Forelimb muscle (tissue), 1 donor: Measurements from ENCODE around the gene THSD4. TPM values are rescaled to one million over a fixed set of nuclear protein-coding genes. Genes with fewer than 3 reads are reported as not detected.
A peak's percentile ranks its signal among the peaks of the same experiment; 100 is the strongest.

Experiments used
- DNase-seq: peaks from one replicate; pipeline ENCODE4 v3.0.0-alpha.2; 2013; ENCODE audit warnings: low read depth
- polyA plus RNA-seq: library from polyadenylated mRNA; unstranded; fragments of 120-200 nt; gene quantifications from one replicate; pipeline ENCODE4 v1.2.1, GENCODE V29; 2013; ENCODE audit not compliant: insufficient read length

THSD4 gene
- polyA plus RNA-seq, 1 donor = 21.8 TPM

DNA sequence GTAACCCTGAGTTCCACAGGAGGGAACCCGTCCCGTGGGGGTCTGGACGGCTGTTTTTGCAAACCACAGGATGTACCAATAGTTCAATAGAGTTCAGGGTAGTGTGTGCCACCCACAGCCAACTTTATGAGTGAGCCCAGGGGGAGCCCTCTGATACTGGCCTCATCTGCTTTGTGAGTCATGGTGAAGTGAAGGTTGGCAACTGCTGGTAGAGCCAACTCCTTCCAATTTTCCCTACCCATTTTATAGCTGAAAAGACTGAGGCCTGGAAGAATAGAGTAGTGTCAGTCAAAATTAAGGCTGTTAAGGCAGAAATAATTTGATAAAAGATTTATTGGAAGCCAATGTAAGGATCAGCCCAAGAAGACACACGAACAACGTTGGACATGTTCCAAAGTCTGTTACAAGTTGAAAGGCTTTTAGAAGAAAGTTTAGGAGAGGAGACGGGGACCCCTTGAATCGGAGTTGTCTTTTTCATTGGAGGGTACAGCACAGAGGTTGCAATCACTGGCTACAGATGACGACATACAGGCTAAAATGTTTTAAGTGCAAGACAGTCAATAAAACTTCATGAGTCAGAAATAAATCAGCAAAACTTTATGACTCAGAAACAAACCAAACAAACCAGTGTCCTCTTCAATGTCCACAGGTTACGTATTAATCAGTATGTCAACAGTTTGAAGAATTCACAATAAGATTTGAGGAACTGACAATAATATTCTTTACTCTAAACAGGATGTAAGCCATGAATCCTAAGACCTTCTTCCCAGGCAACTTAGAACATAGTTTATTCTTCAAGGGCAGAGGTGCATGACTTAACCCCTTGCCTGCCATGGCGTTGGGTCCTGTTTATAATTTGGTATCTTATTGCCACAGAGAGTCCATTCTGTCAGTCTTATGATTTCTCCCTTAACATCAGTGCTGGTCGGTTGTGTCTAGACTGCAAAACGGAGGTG, 632.1 kb downstream of the THSD4 start:
- DNase-seq = no peak

DNA sequence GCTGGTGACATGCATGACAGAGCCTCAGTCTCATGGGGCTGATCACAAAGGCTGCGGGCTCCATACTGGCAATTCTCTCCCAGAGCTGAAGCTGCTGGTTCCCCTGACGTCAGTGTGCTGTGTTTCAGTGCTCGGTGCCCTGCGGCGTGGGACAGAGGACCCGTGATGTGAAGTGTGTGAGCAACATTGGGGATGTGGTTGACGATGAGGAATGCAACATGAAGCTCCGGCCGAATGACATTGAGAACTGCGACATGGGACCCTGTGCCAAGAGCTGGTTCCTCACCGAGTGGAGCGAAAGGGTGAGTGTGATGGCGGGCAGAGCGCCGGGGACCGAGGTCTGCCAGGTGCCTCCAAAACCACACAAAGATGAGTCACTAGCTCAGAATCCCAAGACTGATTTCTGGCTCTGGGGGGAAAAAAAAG, 633.0 kb downstream of the THSD4 start:
- no peak for DNase-seq

DNA sequence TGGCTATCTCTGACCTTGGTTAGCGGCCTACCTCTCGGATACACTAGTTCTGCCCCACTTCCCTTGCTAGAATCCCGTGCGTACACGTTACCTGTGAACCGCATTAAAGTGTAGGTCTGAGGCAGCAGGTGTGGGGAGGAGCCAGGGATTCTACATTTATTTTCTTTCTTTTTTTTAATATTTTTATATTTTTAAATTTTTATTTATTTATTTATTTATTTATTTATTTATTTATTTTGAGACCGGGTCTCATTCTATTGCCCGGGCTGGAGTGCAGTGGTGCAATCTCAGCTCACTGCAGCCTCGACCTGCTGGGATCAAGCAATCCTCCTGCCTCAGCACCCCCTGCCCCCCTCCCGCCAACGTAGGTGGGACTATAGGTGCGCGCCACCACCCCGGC, 634.2 kb downstream of the THSD4 start:
- DNase-seq = no peak

DNA sequence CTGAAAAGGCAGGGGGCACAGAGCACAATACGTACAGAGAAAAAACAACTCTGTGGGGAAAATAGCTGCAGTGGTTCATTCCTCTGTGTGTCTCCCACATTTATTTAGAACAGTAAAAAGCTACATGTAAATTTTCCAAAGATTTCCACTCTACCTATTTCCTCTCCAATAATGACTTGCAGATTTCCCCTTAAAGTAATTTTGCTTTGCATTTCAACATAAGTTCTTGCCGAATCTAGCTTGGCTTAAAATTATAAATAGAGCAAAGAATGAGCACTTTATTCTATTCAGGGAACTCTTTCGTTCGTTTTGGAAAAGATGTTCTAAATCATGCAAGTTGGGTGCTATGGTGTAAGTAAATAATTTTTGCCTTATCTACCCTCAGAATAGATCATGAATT, 636.9 kb downstream of the THSD4 start:
- no peak for DNase-seq

DNA sequence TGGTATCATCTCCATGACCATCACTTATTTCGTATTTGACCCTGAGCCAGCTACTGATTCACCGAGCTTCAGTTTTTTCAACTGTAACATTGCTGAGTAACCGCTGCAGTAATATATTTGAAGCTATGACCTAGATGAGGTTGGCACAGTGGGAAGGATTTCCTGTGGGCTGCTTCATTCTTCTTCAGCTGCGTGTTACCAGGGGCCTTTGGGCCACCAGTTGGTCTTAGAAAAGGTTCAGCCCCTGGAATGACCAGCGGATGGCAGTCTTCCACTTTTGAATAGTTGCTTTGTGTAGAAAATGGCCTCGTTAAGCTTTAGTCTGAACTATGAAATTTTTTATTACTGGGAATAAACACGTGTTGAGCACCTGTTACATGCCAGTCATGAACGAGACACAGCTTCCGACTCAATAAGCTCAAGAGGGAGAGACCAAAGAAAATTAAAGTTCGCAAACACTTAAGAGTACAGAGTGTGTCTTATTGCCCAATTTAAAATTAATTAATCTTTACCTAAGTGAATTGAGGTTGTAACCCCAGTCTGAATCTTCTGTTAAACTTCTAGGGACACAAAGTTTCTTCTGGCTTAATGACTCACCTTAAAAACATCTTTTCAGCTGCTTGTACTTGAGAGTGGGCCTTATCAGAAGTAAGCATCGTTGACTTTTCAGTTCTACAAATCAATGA, 637.5 kb downstream of the THSD4 start:
- peak; percentile 26 for DNase-seq

DNA sequence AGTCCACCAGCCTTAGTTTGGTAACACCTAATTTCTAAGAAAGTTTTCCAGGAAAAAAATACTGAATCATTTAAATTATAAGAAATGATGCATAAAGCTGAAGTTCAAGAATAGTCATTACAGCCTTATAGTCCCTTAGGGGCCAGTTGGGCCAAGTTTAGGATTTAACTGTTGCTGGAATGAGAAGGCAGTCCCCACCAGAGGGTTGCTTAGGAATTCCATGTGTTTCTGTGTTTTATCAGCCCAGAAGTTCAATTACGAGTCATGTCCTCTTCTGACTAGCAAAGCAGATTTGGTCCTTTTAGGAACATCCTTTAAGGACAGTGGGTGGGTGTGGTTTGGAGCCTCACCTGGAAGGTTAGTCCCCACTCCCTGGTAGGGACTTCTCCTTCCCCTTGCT, 638.1 kb downstream of the THSD4 start:
- no peak for DNase-seq

DNA sequence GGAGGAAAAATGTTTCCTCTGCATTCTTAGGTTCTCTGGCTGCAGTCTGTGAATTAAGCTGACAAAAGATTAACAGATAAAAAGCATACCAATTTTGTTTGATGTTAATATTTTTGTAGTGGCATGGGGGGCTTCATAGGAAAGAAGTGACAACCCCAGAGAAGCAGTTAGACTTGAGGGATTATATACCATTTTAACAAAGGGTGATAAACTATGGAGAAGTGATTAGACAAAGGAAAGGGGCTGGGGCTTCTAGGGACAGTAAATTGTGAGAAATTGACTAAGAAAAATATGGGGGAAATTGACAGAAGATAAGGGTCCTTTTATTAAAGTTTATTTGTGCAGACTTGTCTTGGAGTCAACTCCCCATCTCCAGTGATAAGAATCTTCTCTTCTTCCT, 639.4 kb downstream of the THSD4 start:
- no peak for DNase-seq

DNA sequence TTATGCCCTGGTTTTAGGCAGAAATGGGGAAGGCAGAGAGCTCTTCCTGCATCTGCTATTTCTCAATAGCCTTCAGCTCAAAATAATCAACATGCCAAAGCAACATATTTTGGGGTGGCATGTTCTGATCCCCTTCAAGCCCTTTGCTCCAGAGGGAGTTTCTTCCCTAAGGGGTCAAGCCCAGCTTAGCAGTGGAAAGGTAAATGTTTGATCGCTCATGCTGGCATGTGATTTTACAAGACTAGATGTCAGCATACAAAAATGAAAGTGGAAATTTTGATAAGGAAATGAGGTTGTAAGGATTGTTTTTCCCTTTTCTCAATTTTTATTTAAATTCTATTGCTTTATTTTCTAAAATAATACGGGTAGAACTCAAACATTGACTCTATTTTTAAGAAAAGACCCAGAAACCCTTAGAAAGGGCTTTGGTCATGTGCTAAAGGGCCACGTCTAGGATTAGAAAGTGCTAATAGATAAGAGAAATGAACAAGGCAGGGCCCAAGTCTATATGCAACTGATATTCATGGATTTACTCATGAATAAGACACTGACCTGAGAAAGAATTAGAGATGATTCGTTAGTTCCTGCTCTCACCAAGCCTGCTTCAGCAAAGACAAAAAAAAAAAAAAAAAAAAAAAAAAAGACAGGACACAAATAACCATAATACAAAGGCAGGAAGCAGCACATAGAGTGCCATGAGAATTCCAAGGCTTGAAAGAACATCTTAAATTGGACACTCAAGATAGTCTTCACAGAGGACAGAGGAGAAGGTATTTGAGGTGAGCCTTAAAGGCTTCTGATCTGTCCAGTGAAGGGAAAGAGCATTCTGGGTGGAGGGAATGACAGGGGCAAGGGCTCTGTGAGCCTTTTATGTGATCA, 640.1 kb downstream of the THSD4 start:
- no peak for DNase-seq

DNA sequence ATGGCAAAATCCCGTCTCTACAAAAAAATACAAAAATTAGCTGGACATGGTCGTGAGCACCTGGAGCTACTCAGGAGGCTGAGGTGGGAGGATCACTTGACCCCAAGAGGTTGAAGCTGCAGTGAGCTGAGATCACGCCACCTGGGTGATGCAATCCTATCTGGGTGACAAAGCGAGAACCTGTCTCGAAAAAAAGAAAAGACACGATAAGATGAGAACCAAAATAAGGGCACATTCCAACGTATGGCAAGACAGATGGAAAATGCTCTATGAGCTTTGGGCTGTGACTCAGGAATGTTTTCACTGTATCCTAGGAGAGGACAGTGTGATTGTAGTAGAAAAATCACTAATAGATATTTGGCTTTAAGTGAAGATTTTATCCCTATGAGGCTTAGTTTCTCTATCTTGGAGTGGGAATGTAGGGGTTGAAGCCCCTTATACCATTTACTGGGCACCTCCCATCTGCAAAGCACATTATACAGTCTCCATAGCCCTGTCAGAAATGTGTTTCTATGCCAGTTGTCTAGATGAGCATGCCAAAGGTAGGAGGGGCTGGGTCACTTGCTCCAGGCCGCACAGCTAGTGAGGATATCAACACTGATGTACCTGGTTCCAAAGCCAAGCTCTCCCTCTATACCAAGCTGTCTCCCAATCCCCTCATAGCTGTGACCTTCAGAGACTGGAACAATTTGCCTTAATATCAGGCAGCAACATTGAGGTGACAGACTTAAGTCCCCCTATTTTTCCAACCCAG, 641.5 kb downstream of the THSD4 start:
- DNase-seq = no peak

DNA sequence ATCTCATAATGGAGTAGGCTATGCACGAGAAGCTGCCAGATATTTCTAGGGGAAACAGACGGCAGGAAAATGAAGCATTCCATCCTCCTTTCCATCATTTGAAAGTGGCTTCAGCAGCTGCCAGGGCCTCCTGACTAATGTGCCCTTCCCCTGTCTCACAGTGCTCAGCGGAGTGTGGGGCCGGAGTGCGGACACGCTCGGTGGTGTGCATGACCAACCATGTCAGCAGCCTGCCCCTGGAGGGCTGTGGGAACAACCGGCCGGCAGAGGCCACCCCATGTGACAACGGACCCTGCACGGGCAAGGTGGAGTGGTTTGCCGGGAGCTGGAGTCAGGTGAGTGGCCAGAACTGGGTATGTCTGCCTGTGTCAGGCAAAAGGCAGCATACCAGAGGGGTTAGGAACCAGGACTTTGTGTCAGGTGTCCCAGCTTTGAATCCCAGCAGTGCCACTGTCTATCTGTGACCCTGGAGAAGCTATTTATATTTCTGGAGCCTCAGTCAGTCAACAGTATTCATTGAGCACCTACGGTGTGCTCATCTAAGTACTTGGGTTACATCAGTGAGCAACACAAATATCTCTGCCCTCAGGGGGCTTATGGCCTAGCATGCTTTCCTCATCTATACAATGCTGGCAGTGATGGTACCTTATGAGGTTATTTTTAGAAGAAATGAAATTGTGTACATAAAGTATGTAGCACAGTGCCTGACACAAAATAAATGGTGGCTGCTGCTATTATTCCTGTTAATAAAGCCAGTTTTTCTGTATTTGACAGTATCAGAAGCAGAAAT, 642.7 kb downstream of the THSD4 start:
- no peak for DNase-seq

DNA sequence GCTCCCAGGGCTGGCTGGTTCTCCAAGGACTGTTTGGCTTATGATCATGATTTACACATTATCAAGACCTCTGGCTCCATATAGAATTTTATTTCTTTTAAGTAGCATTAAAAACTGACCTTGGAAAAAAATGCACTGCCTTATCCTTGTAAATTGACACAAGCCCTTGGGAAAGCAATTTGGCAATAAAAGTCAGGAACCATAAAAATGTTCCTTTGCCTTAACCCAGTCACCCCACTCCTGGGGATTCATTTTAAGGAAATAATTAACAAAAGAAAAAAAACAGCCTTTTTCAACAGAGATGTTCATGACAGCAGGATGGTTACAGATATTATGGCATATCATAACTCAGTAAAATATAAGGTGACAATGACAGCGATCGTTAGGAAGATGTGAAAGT, 643.4 kb downstream of the THSD4 start:
- no peak for DNase-seq

DNA sequence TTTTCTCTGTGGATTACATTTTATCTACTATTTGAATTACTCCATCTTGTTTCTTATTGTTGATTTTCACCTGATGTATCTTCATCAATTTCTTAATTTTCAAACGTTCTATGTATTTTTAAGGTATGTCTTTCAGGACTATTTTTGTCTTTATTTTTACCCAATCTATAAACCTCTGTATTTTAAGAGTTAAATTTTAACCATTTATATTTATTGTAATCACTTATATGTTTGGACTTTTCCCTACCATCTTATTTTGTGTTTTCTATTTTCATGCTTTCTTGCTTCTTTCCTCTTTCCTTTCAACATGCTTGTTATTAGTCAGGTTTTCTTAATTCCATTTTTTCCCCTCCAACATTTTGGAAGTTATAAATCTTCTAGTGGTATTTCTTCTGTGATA, 645.6 kb downstream of the THSD4 start:
- DNase-seq = no peak

DNA sequence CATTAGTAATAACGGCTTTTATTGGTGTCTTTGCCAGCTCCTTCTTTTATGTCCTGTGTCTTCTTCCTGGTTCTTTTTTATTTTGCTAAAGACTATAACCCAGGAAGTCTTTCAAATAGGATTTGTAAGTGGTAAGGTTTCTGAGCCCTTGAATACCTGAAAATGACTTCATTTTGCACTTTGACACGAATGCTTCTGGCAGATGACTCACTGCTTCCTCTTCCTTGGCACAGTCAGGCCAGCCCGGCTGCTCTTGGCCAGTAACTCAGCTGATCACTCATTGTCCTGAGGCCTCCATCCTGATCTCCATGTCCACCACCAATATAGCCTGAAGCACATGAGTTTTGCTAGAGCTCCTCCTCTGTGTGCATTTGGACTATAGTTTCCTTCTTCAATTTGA, 646.4 kb downstream of the THSD4 start:
- no peak for DNase-seq

DNA sequence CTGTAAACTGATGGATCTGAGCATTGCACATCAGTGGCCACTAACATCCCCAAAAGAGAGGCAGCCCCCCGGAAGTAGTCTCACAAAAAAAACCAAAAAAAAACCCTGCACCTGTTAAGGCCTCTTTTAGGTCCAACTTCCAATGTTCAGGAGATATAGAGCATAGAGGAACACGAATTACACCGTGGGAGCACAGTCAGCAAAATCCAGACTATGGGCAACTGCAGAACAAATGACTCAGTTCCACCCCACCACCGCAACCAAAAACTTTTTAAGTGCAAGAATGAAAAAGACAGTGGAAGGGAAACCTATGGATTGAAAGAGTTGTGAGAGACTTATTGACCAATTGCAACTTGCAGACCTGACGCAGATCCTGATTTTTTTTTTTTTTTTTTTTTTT, 652.9 kb downstream of the THSD4 start:
- DNase-seq = no peak

DNA sequence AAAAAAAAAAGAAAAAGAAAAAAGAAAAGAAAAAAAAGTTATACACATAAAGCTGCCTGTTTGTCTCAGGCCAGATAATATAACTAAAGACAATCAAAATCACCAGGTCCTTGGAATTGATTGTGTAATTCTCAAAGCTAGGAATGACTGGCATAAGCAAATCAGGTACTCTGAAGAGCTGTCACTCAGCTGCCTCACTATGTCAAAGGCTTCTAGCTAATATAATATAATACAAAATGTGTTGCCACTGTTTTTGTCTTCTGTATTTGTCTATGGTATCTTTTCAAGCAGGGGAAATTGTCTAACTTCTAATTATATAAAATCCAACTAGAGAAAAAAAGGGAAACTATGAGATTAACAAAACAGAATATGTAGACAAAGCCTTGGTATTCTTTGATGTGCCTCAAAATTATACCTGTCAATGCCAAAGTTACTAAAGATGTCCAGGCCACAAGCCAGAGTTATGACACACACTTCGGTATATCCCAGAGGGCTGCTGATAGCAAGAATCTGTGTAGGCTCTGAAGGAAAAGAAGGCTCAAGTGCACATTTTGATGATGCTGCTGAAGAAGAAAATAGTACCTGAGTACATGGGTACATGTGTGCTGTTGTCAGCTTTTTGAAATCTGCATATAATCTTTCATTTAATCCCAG, 658.1 kb downstream of the THSD4 start:
- DNase-seq = no peak

DNA sequence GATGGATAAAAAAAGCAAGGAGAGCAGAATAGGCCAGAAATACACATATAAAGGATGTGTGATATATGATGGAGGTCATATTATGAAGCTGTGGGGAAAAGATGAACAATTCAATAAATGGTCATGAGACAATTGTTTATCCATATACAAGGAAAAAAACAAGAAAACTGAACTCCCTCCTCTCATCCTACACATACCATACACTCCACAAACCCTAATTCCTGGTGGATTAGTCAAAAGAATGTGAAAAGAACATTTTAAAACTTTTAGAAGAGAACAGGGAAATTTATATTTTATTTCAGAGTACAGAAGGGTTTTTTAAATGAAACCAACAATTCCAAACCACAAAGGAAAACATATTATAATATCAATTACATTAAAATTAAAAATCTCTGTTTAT, 660.6 kb downstream of the THSD4 start:
- DNase-seq = no peak

DNA sequence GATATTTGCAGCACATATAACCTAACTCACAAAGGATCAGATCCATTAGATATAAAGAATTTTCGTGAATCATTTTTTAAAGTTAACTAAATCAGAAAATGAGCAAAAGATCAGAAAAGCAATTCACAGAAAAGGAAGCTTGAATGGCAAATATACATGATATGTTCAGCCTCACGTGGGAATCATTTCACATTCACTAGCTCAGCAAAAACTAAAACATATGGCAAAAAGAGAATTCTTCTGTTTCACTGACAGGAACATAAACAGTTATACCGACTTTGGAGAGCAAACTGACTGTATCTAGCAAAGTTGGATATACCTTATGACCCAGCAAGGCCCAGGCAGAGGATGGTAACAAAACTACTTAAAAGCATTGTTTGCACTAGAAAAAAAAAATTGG, 661.0 kb downstream of the THSD4 start:
- DNase-seq = no peak

DNA sequence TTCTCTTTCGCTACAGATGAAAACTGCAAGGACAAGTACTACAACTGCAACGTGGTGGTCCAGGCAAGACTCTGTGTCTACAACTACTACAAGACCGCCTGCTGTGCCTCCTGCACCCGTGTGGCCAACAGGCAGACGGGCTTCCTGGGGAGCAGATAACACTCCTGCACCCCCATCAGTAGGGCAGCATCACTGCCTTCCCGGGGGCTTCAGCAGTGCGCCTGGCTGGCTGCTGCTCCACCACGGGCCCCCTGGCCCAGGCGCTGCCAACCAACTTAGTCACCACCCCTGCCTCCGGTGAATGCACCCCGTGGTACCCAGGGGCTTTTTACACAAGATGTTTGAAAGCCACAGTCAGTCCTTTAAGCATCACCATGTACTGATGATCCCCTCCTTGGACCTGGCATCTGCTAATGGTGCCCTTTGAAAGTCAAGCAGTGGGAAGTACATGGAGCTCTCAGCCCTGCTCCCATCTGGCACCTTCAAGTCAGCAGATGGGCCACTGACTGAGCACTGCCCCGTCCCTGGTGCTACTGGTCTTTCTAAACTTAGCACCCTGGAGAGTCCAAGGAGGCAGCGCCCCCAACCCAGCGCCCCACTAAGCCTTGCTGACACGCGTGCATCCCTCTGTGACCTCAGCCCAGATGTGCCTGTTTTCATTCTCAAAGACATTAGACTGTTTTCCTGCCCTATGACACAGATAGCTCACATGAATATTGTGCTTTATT, 662.1 kb downstream of the THSD4 start:
- DNase-seq = no peak

DNA sequence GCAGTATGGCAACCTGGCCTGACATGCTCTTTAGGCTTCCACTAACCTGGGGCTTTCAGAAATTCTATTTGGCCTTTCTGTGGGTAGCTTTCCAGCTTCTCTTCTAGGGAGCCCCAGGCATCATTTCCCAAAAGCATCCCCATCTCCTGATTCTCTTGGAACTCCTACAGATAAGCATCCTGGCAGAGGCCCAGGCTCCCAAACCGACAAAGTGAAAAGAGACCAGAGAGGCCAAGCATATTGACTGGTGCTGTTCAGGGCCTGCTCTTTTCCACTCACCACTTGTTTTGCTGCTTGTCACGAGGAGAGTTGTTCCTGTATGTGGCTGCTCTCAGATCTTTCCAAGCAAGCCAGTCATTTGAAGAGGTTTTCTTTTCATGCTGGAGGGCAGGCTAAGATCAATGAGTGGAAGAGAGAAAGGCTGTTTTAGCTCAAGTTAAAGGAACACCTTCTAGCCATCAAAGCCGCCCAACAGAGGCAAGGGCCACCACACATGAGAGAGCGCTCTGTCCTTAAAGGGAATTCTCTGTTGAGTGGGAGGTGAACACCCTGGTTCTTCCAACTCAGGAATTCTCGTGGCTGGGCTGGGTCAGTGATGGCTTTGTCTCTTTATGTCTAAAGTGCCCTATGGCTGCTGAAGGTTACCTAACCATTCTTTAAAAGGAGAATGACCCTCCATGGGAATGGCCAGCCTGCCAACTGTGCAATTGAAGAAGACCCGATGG, 664.0 kb downstream of the THSD4 start:
- DNase-seq = no peak
